Right atrium auricular region (tissue), 2 donors: ENCODE measurements around the gene SBK3. TPM values are rescaled to one million over a fixed set of nuclear protein-coding genes. Genes with fewer than 3 reads are reported as not detected.

Experiments
- DNase-seq: peaks from one replicate; pipeline ENCODE4 v3.0.0-alpha.2; 2019; ENCODE audit warnings: low spot score
- H3K27ac ChIP-seq, 2 donors: fragments of 200-600 bp; sonication (generic); 1 replicate in 1 of 2; 2 replicates in 1 of 2; pipeline ENCODE4 v1.5.1; 2016 to 2019
- H3K27me3 ChIP-seq, 2 donors: fragments of 200-600 bp; sonication (generic); one replicate each; pipeline versions ENCODE4 v1.5.1 to v1.6.0; 2017 to 2019
- H3K36me3 ChIP-seq: fragments of 200-600 bp; sonication (generic); one replicate; pipeline ENCODE4 v1.5.1; 2016
- H3K4me1 ChIP-seq, 2 donors: fragments of 200-600 bp; sonication (generic); one replicate each; pipeline versions ENCODE4 v1.5.1 to v1.6.0; 2017 to 2019
- H3K4me3 ChIP-seq, 2 donors: fragments of 200-600 bp; sonication (generic); 1 replicate in 1 of 2; 2 replicates in 1 of 2; pipeline ENCODE4 v1.5.1; 2017 to 2019; ENCODE audit warnings: mild to moderate bottlenecking in 1 of 2, moderate library complexity in 1 of 2
- H3K9me3 ChIP-seq, 2 donors: fragments of 200-600 bp; sonication (generic); one replicate each; pipeline ENCODE4 v1.5.1; 2019
- total RNA-seq, 2 donors: library from RNA; depleted of rRNA; stranded (reverse); fragments of >200 nt; gene quantifications; one replicate each; pipeline ENCODE4 v1.1.0, GENCODE V29; 2016
- TF ChIP-seq, protein P1 (sequence below), 2 donors: fragments of 200-600 bp; sonication (generic); IDR thresholded peaks; one replicate each; pipeline ENCODE4 v1.5.1; 2019; ENCODE audit warnings: antibody characterized with exemption in 2 of 2

Gene SBK3
- total RNA-seq, 2 donors from 2014 or later = 97.5 to 103 TPM

DNA sequence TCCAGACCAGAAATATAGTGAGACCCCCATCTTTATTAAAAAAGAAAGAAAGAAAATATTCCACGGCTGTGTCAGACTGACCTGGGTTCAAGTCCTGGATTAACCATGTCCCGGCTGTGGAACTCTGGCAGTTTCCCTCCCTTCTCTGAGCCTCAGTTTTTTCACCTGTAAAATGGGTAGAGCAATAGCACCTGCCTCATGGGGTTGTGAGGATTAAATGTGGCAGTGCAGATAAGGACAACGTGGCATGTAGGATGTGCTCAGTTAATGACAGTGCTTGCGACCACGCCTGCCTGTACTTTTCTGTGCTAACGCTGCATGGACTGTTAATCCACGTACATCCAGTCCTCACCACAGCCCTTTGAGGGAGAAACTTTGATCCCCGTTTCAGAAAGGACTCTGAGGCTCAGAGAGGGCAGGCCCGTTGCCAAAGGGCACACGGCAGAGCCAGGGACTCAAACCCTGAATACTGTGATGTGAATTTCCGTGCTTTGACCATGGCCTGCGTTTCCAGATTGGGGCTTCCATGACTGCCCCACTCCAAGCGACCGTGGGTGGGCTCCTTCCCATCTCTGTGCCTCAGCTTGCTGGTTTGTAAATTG is 24.6 kb downstream of the SBK3 start:
- no peaks in the 10 kb centered on the region for H3K36me3 ChIP-seq
- H3K4me1 ChIP-seq = peaks cover 0 to 34% of the 10 kb centered on the region in 2 donors
- DNase-seq = no peak
- no peak overlapping the region for H3K4me3 ChIP-seq
- H3K27ac ChIP-seq = peak overlapping the region; percentile 75 to 76
- no peaks in the 10 kb centered on the region for H3K9me3 ChIP-seq
- no peaks in the 10 kb centered on the region for H3K27me3 ChIP-seq
- TF ChIP-seq, protein P1, sequence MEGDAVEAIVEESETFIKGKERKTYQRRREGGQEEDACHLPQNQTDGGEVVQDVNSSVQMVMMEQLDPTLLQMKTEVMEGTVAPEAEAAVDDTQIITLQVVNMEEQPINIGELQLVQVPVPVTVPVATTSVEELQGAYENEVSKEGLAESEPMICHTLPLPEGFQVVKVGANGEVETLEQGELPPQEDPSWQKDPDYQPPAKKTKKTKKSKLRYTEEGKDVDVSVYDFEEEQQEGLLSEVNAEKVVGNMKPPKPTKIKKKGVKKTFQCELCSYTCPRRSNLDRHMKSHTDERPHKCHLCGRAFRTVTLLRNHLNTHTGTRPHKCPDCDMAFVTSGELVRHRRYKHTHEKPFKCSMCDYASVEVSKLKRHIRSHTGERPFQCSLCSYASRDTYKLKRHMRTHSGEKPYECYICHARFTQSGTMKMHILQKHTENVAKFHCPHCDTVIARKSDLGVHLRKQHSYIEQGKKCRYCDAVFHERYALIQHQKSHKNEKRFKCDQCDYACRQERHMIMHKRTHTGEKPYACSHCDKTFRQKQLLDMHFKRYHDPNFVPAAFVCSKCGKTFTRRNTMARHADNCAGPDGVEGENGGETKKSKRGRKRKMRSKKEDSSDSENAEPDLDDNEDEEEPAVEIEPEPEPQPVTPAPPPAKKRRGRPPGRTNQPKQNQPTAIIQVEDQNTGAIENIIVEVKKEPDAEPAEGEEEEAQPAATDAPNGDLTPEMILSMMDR (IDR thresholded peaks at IDR 0.05) = no peak

DNA sequence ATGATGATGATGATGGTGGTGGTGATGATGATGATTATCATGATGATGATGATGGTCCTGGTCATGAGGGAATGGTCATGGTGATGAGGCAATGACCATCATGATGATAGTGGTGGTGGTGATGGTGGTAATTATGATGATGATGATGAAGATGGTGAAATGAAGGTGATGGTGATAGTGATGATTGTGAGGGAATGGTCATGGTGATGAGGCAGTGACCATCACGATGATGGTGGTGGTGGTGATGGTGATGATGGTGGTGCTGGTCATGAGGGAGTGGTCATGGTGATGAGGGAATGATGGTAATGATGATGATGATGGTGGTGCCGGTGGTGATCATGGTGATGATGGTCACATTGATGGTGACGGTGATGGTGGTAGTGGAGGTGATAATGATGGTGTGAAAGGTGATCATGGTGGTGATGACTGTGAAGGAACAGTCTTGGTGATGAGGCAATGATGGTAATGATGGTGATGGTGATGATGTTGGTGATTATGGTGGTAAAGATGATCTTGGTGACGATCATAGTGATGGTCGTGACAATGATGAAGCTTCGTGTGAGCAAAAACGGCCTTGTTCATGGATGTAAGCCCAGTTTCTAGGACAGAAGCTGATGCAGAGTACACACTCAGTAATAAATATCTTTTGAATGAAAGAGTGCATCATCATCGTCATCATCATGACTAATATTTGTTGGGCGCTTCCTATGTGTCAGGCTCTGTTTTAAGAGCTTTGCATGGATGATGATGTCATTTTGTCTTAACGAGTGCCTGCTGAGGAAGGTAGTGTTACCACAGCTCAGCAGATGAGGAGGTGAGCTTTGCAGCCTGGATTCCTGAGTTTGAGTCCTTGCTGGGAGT is 25.7 kb downstream of the SBK3 start:
- no peak overlapping the region for H3K4me3 ChIP-seq
- H3K27me3 ChIP-seq = no peaks in the 10 kb centered on the region
- TF ChIP-seq, protein P1 (IDR thresholded peaks at IDR 0.05) = no peak
- no peak for DNase-seq
- H3K36me3 ChIP-seq = no peaks in the 10 kb centered on the region
- peaks cover 0 to 27% of the 10 kb centered on the region in 2 donors for H3K4me1 ChIP-seq
- H3K27ac ChIP-seq = peak overlapping the region in 1 of 2 donors; percentile 75
- no peaks in the 10 kb centered on the region for H3K9me3 ChIP-seq

DNA sequence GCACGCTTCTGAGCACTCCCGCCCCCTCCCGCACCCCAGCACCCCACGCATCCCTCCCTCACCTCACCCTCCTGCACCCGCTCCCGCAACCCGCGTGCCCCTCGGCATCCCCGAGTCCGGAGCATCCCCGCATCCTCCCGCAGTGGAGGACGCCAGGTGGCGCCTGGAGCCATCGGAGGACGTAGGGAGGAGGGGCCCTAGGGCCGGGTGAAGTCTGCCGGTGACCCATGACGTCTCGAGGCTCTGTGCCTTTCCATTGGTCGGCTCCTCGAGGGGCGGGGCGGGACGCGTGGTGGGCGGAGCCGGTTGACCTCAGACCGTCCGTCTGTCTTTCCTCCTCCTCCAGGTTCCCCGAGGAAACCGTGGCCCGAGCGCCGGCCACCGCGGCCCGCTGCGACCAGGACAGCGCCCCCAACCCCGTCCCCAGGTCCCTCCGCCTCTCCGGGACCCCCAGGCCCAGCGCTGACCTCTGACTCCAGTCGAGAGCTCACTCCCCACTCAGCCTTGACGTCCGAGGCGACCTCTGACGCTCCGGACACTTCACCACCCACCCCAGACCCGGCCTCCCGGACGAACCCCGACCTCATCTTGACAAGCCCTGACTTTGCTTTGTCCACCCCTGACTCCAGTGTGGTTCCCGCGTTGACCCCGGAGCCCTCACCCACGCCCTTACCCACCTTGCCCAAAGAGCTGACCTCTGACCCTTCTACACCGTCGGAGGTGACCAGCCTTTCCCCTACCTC is 28.3 kb downstream of the SBK3 start:
- TF ChIP-seq, protein P1 (IDR thresholded peaks at IDR 0.05) = peak; percentile 63 to 94
- peak overlapping the region; percentile 34 to 52 for H3K4me3 ChIP-seq
- no peaks in the 10 kb centered on the region for H3K36me3 ChIP-seq
- H3K27me3 ChIP-seq = no peaks in the 10 kb centered on the region
- DNase-seq = peak; percentile 96
- peak overlapping the region; percentile 87 to 91 for H3K27ac ChIP-seq
- H3K4me1 ChIP-seq = peaks cover 0 to 22% of the 10 kb centered on the region in 2 donors
- H3K9me3 ChIP-seq = no peaks in the 10 kb centered on the region

DNA sequence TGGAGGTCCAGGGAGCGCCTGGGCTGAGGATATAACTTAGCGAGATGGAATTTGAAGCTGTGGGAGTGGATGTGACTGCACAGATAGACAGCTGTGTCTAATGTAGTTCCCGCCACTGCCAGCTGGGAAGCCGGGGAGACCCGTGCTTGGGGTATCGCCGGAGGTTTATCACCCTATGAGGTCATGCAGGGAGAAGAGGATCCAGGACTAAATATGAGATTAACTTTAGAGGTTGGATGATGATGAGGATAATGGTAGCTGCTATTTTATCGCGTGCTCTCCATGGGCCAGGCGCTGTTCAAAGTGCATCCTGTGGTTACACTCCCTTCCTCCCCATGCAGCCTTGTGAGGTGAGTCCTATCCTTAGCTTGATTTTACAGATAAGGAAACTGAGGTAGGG is 37.2 kb downstream of the SBK3 start:
- DNase-seq = no peak
- Histone ChIP-seq H3K27me3 (no peaks in the 10 kb centered on the region), H3K27ac (no peak overlapping the region), H3K9me3 (no peaks in the 10 kb centered on the region), H3K36me3 (no peaks in the 10 kb centered on the region), H3K4me3 (no peak overlapping the region), H3K4me1 (peaks cover 0 to 10% of the 10 kb centered on the region in 2 donors)
- TF ChIP-seq, protein P1 (IDR thresholded peaks at IDR 0.05) = no peak

DNA sequence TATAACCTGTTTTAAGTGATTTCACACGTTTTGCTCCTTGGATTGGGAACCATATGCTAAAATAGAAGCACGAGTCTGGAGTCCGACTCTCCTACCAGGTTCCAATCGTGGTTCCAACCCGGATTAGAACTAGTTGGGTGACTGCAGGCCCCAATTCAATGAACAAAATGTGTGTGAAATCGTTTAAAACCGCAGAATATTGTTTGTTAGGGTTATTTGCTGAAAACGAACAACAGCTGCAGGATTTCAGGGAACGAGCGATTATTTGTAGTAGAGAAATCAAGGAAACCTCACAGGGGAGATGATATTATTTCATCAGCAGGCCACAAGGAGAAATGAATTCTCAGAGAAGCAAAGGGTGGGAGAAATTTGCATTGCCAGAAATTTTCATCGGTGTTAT is 40.4 kb downstream of the SBK3 start:
- TF ChIP-seq, protein P1 (IDR thresholded peaks at IDR 0.05) = no peak
- no peak for DNase-seq
- H3K9me3 ChIP-seq = no peaks in the 10 kb centered on the region
- peaks cover 0 to 10% of the 10 kb centered on the region in 2 donors for H3K4me1 ChIP-seq
- H3K27me3 ChIP-seq = no peaks in the 10 kb centered on the region
- no peak overlapping the region for H3K4me3 ChIP-seq
- H3K36me3 ChIP-seq = no peaks in the 10 kb centered on the region
- no peak overlapping the region for H3K27ac ChIP-seq
